ENCODE data around the gene NAT8L. TPM values are rescaled to one million over a fixed set of nuclear protein-coding genes. Genes with fewer than 3 reads are reported as not detected.

NAT8L gene
- total RNA-seq, 1 experiment from 2014 or later = 13.9 TPM

DNA sequence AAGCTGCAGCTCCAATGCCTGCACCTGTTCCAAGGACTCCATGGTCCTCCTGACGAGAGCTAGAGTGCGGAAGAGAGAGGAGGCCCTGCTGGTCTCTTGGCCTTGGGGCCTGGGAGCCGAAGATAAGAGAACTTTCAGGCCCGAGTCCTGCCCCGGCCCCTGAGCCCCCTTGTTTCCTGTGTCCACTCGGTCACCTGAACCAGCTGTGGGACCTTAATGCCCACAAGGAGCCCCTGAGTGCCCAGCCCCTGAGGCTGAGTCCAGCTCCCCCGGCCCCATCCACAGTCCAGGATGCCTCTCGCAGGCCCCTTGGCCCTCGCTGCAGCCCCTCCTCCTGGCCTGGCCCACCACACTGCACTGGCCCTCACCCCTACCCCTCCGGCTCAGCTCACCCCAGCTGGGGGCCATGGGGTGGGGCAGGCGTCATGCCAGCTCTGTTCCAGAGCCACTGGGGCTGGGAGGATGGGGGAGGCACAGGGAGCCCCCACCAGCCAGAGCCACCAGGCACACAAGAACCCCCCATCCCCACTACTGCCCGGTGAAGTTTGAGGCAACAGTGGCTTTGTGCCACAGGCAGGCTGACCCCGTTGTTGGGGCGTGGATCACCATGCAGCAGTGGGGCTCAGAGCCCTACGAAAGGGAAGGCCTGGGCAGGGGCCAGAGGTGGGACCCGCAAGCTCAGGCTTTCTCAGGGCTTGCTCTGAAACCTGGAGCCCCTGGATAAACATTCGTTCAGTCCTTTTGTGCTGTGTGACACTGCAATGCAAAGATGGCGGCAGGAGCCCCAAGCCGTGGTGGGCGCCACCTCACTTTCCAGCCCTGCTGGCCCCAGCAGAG lies 14.1 kb downstream of the NAT8L start:
- Histone ChIP-seq H2BK120ac (ENCODE audit: low read depth, low read length, poor library complexity, severe bottlenecking) (no peak overlapping the region), H2BK15ac (ENCODE audit: low read depth, low read length) (no peak overlapping the region), H4K20me1 (ENCODE audit: control insufficient read depth, insufficient read depth, insufficient read length) (no peaks in the 10 kb centered on the region), H3K79me1 (ENCODE audit: insufficient read depth, low read depth, low read length, poor library complexity, severe bottlenecking) (no peaks in the 10 kb centered on the region), H3K9me3 (ENCODE audit: control insufficient read depth, low read depth, low read length) (no peaks in the 10 kb centered on the region), H4K8ac (replicated peaks; ENCODE audit: insufficient read length, low read depth, low read length) (no peak overlapping the region), H4K91ac (ENCODE audit: insufficient read length, low read depth, low read length) (no peak overlapping the region), H3K56ac (ENCODE audit: insufficient read length, low read depth, low read length) (no peak overlapping the region), H3K4ac (ENCODE audit: low read depth, low read length) (no peak overlapping the region), H2AFZ (ENCODE audit: low read length) (no peak overlapping the region), H3K18ac (ENCODE audit: insufficient read length, low read depth, low read length) (no peak overlapping the region), H3K23me2 (ENCODE audit: insufficient read length, low read depth, low read length, poor library complexity, severe bottlenecking) (no peaks in the 10 kb centered on the region), H3K79me2 (ENCODE audit: insufficient read depth, low read length) (no peaks in the 10 kb centered on the region), H3K4me2 (ENCODE audit: insufficient read depth, insufficient read length, low read length) (no peak overlapping the region), H3T11ph (ENCODE audit: low read length) (no peak overlapping the region), H2BK20ac (ENCODE audit: low read depth, low read length, poor library complexity, severe bottlenecking) (no peak overlapping the region), H3K27me3 (ENCODE audit: insufficient read depth, low read length) (no peaks in the 10 kb centered on the region), H3K23ac (ENCODE audit: insufficient read length, low read depth, low read length) (no peak overlapping the region), H2BK12ac (ENCODE audit: insufficient read length, low read depth, low read length) (no peak overlapping the region), H3K9ac (ENCODE audit: extremely low read depth, insufficient read length, low read length) (no peak overlapping the region), H4K5ac (ENCODE audit: insufficient read length, low read depth, low read length) (no peak overlapping the region), H3K14ac (ENCODE audit: insufficient read depth, low read length) (no peak overlapping the region; the same call in 1 of the 2 replicates), H2AK5ac (ENCODE audit: insufficient read length, low read length) (no peak overlapping the region), H3K27ac (ENCODE audit: insufficient read length, low read depth, low read length) (no peak overlapping the region), H2BK5ac (ENCODE audit: insufficient read length, low read length) (no peak overlapping the region), H3K4me1 (ENCODE audit: insufficient read depth, low read length) (no peaks in the 10 kb centered on the region; the same call in 1 of the 2 replicates)
- no peaks in the 10 kb centered on the region; a peak in 1 of 5 replicates for H3K9me3 Mint-ChIP-seq
- H3K27me3 Mint-ChIP-seq (ENCODE audit: low read depth) = peaks cover 2% of the 10 kb centered on the region; the same call in 1 of the 2 replicates
- DNase-seq = peak; percentile 14
- H3K4me3 Mint-ChIP-seq = no peak overlapping the region
- no peaks in the 10 kb centered on the region for H3K36me3 Mint-ChIP-seq (ENCODE audit: insufficient read depth in 1 of 3, low read depth in 3 of 3)
- no CpG with 5 or more reads among the region's 20 CpGs for WGBS (ENCODE audit: extremely low coverage, insufficient read length, low lambda C conversion rate)
- no peak overlapping the region for H3K27ac Mint-ChIP-seq
- TF ChIP-seq, protein P1, sequence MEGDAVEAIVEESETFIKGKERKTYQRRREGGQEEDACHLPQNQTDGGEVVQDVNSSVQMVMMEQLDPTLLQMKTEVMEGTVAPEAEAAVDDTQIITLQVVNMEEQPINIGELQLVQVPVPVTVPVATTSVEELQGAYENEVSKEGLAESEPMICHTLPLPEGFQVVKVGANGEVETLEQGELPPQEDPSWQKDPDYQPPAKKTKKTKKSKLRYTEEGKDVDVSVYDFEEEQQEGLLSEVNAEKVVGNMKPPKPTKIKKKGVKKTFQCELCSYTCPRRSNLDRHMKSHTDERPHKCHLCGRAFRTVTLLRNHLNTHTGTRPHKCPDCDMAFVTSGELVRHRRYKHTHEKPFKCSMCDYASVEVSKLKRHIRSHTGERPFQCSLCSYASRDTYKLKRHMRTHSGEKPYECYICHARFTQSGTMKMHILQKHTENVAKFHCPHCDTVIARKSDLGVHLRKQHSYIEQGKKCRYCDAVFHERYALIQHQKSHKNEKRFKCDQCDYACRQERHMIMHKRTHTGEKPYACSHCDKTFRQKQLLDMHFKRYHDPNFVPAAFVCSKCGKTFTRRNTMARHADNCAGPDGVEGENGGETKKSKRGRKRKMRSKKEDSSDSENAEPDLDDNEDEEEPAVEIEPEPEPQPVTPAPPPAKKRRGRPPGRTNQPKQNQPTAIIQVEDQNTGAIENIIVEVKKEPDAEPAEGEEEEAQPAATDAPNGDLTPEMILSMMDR (conservative IDR thresholded peaks at IDR 0.05) = no peak
- H3K4me1 Mint-ChIP-seq = peaks cover 12 to 25% of the 10 kb centered on the region in 2 experiments

Data from H9 (cell line).